Vagina (tissue), 2 donors: ENCODE data around the gene PTPN4.

Experiments used
- POLR2A ChIP-seq, 2 donors: fragments of 450-650 bp; IDR thresholded peaks; one replicate each; pipeline ENCODE4 v1.6.1; 2017; ENCODE audit warnings: antibody characterized with exemption in 2 of 2, mild to moderate bottlenecking in 2 of 2, moderate library complexity in 2 of 2
- POLR2AphosphoS5 ChIP-seq, 2 donors: sonication (generic); formaldehyde crosslinking; IDR thresholded peaks; one replicate each; pipeline ENCODE4 v1.9.0; 2017; ENCODE audit warnings: antibody characterized with exemption in 2 of 2, mild to moderate bottlenecking in 2 of 2, low read depth in 1 of 2; ENCODE audit not compliant: insufficient read depth in 1 of 2
- TF ChIP-seq, protein P1 (sequence below), 3 experiments: fragments of 450-650 bp in 2 of 3; fragments of 200-600 bp in 1 of 3; sonication (generic) in 1 of 3; IDR thresholded peaks; one replicate each; pipeline ENCODE4 v1.5.1; 2017 to 2019; ENCODE audit warnings: antibody characterized with exemption in 3 of 3, mild to moderate bottlenecking in 2 of 3, moderate library complexity in 2 of 3

DNA sequence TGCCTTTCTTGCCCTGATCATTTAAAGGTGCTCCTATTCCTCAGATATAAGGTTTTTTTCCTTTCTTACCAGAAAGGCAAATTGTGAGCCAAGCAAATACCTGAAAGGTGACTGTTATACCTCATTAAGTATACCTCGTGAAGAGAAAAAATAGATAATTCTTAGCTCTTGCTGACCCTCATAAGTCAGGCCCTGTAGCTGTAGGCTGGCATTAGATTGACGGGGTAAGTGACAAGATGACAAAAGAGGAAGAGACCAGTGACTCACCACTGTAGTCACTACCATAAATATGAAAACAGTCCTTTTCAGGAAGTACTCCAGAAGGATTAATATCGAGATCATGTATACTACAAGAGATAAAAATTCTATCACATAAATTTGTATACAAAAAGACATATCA lies 104.6 kb downstream of the PTPN4 start:
- TF ChIP-seq, protein P1, sequence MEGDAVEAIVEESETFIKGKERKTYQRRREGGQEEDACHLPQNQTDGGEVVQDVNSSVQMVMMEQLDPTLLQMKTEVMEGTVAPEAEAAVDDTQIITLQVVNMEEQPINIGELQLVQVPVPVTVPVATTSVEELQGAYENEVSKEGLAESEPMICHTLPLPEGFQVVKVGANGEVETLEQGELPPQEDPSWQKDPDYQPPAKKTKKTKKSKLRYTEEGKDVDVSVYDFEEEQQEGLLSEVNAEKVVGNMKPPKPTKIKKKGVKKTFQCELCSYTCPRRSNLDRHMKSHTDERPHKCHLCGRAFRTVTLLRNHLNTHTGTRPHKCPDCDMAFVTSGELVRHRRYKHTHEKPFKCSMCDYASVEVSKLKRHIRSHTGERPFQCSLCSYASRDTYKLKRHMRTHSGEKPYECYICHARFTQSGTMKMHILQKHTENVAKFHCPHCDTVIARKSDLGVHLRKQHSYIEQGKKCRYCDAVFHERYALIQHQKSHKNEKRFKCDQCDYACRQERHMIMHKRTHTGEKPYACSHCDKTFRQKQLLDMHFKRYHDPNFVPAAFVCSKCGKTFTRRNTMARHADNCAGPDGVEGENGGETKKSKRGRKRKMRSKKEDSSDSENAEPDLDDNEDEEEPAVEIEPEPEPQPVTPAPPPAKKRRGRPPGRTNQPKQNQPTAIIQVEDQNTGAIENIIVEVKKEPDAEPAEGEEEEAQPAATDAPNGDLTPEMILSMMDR (IDR thresholded peaks at IDR 0.05), result no peak
- TF ChIP-seq POLR2A (IDR thresholded peaks at IDR 0.05) (no peak), POLR2AphosphoS5 (IDR thresholded peaks at IDR 0.05; ENCODE audit: insufficient read depth in 1 of 2, low read depth in 1 of 2) (no peak)
